HCT116 (cell line): Measurements from ENCODE around the gene CHMP2A. TPM values are rescaled to one million over a fixed set of nuclear protein-coding genes. Genes with fewer than 3 reads are reported as not detected.

ENCODE experiments used
- ATAC-seq: fragments of 200-7000 bp; cut with Tn5 transposase; 2 replicates; pipeline ENCODE4 v1.9.1; 2020; ENCODE audit warnings: mild to moderate bottlenecking, moderate library complexity
- BruUV-seq: library from RNA; stranded (reverse); fragments of 400-500 nt; replicated peaks from 2 replicates; lab custom pipeline; 2021; lab: Mats Ljungman, UMichigan
- CTCF ChIA-PET: fragments of 300-600 bp; sonication (Branson Sonifier 250); formaldehyde crosslinking; loops from one replicate; lab custom pipeline; 2021; ENCODE audit warnings: antibody characterized with exemption; lab: Charles Lee
- POLR2A ChIA-PET: fragments of 300-600, 350-600 bp; sonication (Branson Sonifier 250); formaldehyde crosslinking; loops from one replicate; lab custom pipeline; 2021; ENCODE audit warnings: antibody characterized with exemption; lab: Charles Lee
- RAD21 ChIA-PET, 2 experiments: fragments of 300-600 bp; sonication (Branson Sonifier 250); formaldehyde crosslinking; loops; one replicate each; lab custom pipeline; 2023; ENCODE audit warnings: low total read pairs in 2 of 2; ENCODE audit not compliant: uncharacterized antibody in 2 of 2, unreplicated experiment in 2 of 2, low non-redundant PET in 1 of 2; lab: Charles Lee
- DNase-seq: peaks from one replicate; pipeline ENCODE4 v3.0.0-alpha.2; 2010; ENCODE audit warnings: low read depth, low spot score
- H2AFZ ChIP-seq: fragments of 200-600 bp; shearing (Covaris generic), sonication (generic); 2 replicates; pipeline ENCODE4 v1.6.1; 2017; ENCODE audit warnings: low read depth, mixed run types, mixed read lengths, antibody characterized with exemption, low read length; ENCODE audit not compliant: poor library complexity, severe bottlenecking
- H3K27ac ChIP-seq: 2 replicates; pipeline ENCODE4 v1.5.1; 2012; ENCODE audit warnings: low read depth, low read length
- H3K27me3 ChIP-seq: fragments of 200-600 bp; sonication (generic); 2 replicates; pipeline ENCODE4 v1.6.1; 2016; ENCODE audit warnings: mixed run types, low read length, mixed read lengths; ENCODE audit not compliant: insufficient read depth
- H3K36me3 ChIP-seq, 2 experiments: fragments of 200-500 bp in 1 of 2; fragments of 200-600 bp in 1 of 2; sonication (Bioruptor generic) in 1 of 2; sonication (generic) in 1 of 2; 2 replicates each; pipeline versions ENCODE4 v1.5.1 to v1.6.1; 2014 to 2016; ENCODE audit warnings: low read length in 2 of 2, inconsistent platforms in 1 of 2, mixed read lengths in 1 of 2, mixed run types in 1 of 2; ENCODE audit not compliant: insufficient read depth in 2 of 2, control insufficient read depth in 1 of 2
- H3K4me1 ChIP-seq, 2 experiments: fragments of 200-600 bp in 1 of 2; sonication (generic) in 1 of 2; 2 replicates each; pipeline versions ENCODE4 v1.5.1 to v1.6.1; 2012 to 2017; ENCODE audit warnings: low read length in 2 of 2, inconsistent platforms in 1 of 2, mild to moderate bottlenecking in 1 of 2, mixed read lengths in 1 of 2, mixed run types in 1 of 2, moderate library complexity in 1 of 2; ENCODE audit not compliant: insufficient read depth in 2 of 2, control insufficient read depth in 1 of 2
- H3K4me2 ChIP-seq: fragments of 200-600 bp; sonication (generic); 2 replicates; pipeline ENCODE4 v1.6.1; 2017; ENCODE audit warnings: mixed run types, low read length, mixed read lengths
- H3K4me3 ChIP-seq, 2 experiments: fragments of 200-600 bp in 1 of 2; sonication (generic) in 1 of 2; replicated peaks in 1 of 2; 2 replicates each; pipeline ENCODE4 v1.5.1; 2011 to 2016; ENCODE audit warnings: low read length in 2 of 2, control low read depth in 1 of 2, low read depth in 1 of 2, mild to moderate bottlenecking in 1 of 2, mixed read lengths in 1 of 2, mixed run types in 1 of 2
- H3K79me2 ChIP-seq: fragments of 200-600 bp; sonication (generic); 2 replicates; pipeline ENCODE4 v1.6.1; 2017; ENCODE audit warnings: mild to moderate bottlenecking, mixed run types, low read length, moderate library complexity, mixed read lengths; ENCODE audit not compliant: insufficient read depth
- H3K9ac ChIP-seq: fragments of 200-600 bp; sonication (generic); 2 replicates; pipeline ENCODE4 v1.6.1; 2016; ENCODE audit warnings: low read length, mixed read lengths
- H3K9me2 ChIP-seq: fragments of 200-600 bp; sonication (generic), shearing (Covaris generic); 2 replicates; pipeline ENCODE4 v1.6.1; 2017; ENCODE audit warnings: mixed run types, mild to moderate bottlenecking, moderate library complexity; ENCODE audit not compliant: insufficient read depth
- H3K9me3 ChIP-seq, 2 experiments: fragments of 200-500 bp in 1 of 2; fragments of 200-600 bp in 1 of 2; sonication (Bioruptor generic) in 1 of 2; sonication (generic) in 1 of 2; 2 replicates each; pipeline ENCODE4 v1.6.1; 2014 to 2017; ENCODE audit warnings: low read length in 2 of 2, mixed read lengths in 2 of 2, inconsistent platforms in 1 of 2, low read depth in 1 of 2, mild to moderate bottlenecking in 1 of 2, mixed run types in 1 of 2, moderate library complexity in 1 of 2; ENCODE audit not compliant: control insufficient read depth in 1 of 2, insufficient read depth in 1 of 2
- H4K20me1 ChIP-seq: fragments of 200-600 bp; sonication (generic), shearing (Covaris generic); 2 replicates; pipeline ENCODE4 v1.6.1; 2017; ENCODE audit warnings: mixed run types, mild to moderate bottlenecking, moderate library complexity; ENCODE audit not compliant: insufficient read depth
- ATF3 ChIP-seq: IDR thresholded peaks from 2 replicates; pipeline ENCODE4 v1.6.1; 2012
- CEBPB ChIP-seq: IDR thresholded peaks from 2 replicates; pipeline ENCODE4 v1.6.1; 2012; ENCODE audit warnings: low read depth
- CTCF ChIP-seq, 3 experiments: fragments of 200-600 bp in 1 of 3; sonication (generic) in 1 of 3; IDR thresholded peaks in 2 of 3; conservative IDR thresholded peaks in 1 of 3; 2 replicates each; pipeline ENCODE4 v1.5.1; 2012 to 2017; ENCODE audit warnings: low read depth in 2 of 3, low read length in 2 of 3, antibody characterized with exemption in 1 of 3, borderline replicate concordance in 1 of 3, control low read depth in 1 of 3, mild to moderate bottlenecking in 1 of 3, mixed read lengths in 1 of 3, mixed run types in 1 of 3, moderate library complexity in 1 of 3; ENCODE audit not compliant: insufficient read depth in 1 of 3
- FOSL1 ChIP-seq: IDR thresholded peaks from 2 replicates; pipeline ENCODE4 v1.6.1; 2012; ENCODE audit warnings: low read depth
- MAX ChIP-seq: IDR thresholded peaks from 2 replicates; pipeline ENCODE4 v1.6.1; 2012
- REST ChIP-seq: IDR thresholded peaks from 2 replicates; pipeline ENCODE4 v1.6.1; 2012; ENCODE audit warnings: low read depth
- SIN3A ChIP-seq: IDR thresholded peaks from 2 replicates; pipeline ENCODE4 v1.6.1; 2012; ENCODE audit warnings: low read depth
- TCF7L2 ChIP-seq: IDR thresholded peaks from 2 replicates; pipeline ENCODE4 v1.7.0; 2011; ENCODE audit warnings: borderline replicate concordance, inconsistent platforms; ENCODE audit not compliant: insufficient read depth, insufficient read length; ENCODE audit errors: extremely low read depth
- ZNF274 ChIP-seq: fragments of 200-500 bp; sonication (Bioruptor generic); IDR thresholded peaks from 2 replicates; pipeline ENCODE4 v1.6.1; 2014; ENCODE audit warnings: mild to moderate bottlenecking, low read depth, low read length, inconsistent platforms
- intact Hi-C: fragments of 100-400 bp; cut with micrococcal nuclease; formaldehyde crosslinking; loops from 2 replicates; pipeline ENCODE4 v1.10.0; 2022
- total RNA-seq: library from RNA; stranded (reverse); gene quantifications from one replicate; pipeline ENCODE4 v1.2.1, GENCODE V29; 2021; ENCODE audit not compliant: unreplicated experiment

Gene CHMP2A
- total RNA-seq, 1 experiment from 2014 or later, result 125 TPM

GRCh38 chr19:58557221-58558065 lies 2.5 kb upstream of the CHMP2A start:
- ChIA-PET CTCF (no interaction called here), POLR2A (no interaction called here)
- no peak for DNase-seq
- no TSS peak for BruUV-seq
- H3K9ac ChIP-seq, result peak overlapping the region; percentile 94
- intact Hi-C loops, result no loop called here
- TF ChIP-seq SIN3A (no peak), CEBPB (no peak), ZNF274 (no peak), CTCF (IDR thresholded peaks at IDR 0.05 in 2 of 3, conservative IDR thresholded peaks at IDR 0.05 in 1 of 3; ENCODE audit: borderline replicate concordance in 1 of 3, insufficient read depth in 1 of 3, low read depth in 2 of 3, low read length in 2 of 3) (no peak), REST (no peak), TCF7L2 (no peak), FOSL1 (no peak), ATF3 (no peak), MAX (no peak)
- TF ChIP-seq, all 23 proteins: peak for 0
- no peaks in the 10 kb centered on the region for H3K9me2 ChIP-seq
- H3K4me2 ChIP-seq, result peak overlapping the region; percentile 92
- no peaks in the 10 kb centered on the region for H3K27me3 ChIP-seq
- H3K4me3 ChIP-seq, result peak overlapping the region; percentile 74 to 99
- H3K36me3 ChIP-seq, result peaks cover 10 to 20% of the 10 kb centered on the region in 2 experiments; a peak in 2 of 4 replicates
- no peaks in the 10 kb centered on the region for H4K20me1 ChIP-seq
- peak overlapping the region; percentile 98 for H3K27ac ChIP-seq
- RAD21 ChIA-PET, result no interaction called here
- no peaks in the 10 kb centered on the region for H3K9me3 ChIP-seq
- H3K79me2 ChIP-seq, result peaks cover 61% of the 10 kb centered on the region
- H2AFZ ChIP-seq, result no peak overlapping the region
- no peak for ATAC-seq
- peaks cover 26 to 52% of the 10 kb centered on the region in 2 experiments for H3K4me1 ChIP-seq
